ENCODE results near the gene C11orf21.
"Not testable (repeated sequence)": the region's sequence is repeated elsewhere in the genome, so short reads cannot be mapped to it uniquely, and the experiment has no call there.

DNA sequence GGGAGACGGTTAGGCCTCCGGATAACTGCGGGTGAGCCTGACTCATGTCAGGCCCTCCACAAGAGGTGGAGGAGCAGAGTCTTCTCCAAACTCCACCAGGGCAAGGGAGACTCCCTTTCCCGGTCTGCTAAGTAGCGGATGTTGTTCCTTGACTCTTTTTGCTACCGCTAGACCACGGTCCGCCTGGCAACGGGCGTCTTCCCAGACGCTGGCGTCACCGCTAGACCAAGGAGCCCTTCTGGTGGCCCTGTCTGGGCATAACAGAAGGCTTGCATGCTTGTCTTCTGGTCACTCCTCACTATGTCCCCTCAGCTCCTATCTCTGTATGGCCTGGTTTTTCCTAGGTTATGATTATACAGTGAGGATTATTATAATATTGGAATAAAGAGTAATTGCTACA lies 15.4 kb downstream of the C11orf21 start:
- TF ChIP-seq, protein P1, sequence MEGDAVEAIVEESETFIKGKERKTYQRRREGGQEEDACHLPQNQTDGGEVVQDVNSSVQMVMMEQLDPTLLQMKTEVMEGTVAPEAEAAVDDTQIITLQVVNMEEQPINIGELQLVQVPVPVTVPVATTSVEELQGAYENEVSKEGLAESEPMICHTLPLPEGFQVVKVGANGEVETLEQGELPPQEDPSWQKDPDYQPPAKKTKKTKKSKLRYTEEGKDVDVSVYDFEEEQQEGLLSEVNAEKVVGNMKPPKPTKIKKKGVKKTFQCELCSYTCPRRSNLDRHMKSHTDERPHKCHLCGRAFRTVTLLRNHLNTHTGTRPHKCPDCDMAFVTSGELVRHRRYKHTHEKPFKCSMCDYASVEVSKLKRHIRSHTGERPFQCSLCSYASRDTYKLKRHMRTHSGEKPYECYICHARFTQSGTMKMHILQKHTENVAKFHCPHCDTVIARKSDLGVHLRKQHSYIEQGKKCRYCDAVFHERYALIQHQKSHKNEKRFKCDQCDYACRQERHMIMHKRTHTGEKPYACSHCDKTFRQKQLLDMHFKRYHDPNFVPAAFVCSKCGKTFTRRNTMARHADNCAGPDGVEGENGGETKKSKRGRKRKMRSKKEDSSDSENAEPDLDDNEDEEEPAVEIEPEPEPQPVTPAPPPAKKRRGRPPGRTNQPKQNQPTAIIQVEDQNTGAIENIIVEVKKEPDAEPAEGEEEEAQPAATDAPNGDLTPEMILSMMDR (IDR thresholded peaks at IDR 0.05) = not testable (repeated sequence)
- not testable (repeated sequence) for TF ChIP-seq POLR2A (IDR thresholded peaks at IDR 0.05); POLR2AphosphoS5 (IDR thresholded peaks at IDR 0.05; ENCODE audit: insufficient read depth in 1 of 2, low read depth in 1 of 2)

Data from vagina (tissue), 2 donors.